GM18502 (cell line): Measurements from ENCODE around the gene C3orf20.
"Not testable (repeated sequence)": the region's sequence is repeated elsewhere in the genome, so short reads cannot be mapped to it uniquely, and the experiment has no call there.

Experiments used
- ATAC-seq: cut with Tn5 transposase; IDR thresholded peaks from one replicate; pipeline ENCODE4 v1.9.1; 2021; ENCODE audit warnings: mild to moderate bottlenecking; ENCODE audit not compliant: unreplicated experiment, poor library complexity

Gene C3orf20

GRCh38 chr3:14805961-14806537 lies 131.1 kb downstream of the C3orf20 start:
- ATAC-seq: no peak

DNA sequence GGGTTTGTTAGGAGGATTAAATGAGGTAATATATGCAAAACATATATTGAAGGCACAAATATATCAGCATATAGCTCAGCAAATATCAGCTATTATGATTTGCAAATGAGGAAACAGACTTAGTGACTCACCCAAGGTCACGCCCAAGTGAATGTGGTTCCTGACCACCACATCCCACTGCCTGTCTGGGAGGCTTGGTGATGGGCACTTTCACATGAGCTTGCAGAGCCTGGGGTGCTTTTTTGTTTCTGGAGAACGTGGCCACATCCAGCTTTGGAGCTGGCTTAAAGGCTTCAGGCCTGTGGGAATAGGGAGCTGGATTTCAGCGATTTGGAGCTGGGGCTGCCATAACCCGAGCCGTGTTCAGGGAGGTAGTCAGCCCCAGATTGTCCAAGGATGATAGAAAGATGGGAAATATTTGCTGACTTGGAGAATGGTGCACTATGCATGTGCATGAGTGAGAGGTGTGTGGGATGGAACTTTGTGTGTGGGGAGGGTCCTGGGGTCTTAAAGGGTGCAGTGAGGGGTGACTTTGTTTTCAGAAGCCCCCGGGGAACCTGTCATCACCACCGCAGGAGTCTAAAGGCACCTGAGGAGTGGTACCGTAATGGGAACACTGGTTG lies 131.8 kb downstream of the C3orf20 start:
- ATAC-seq: no peak

- ATAC-seq: no peak
These were observed 133.1 kb downstream of the C3orf20 start for GRCh38 chr3:14808025-14808424.

DNA sequence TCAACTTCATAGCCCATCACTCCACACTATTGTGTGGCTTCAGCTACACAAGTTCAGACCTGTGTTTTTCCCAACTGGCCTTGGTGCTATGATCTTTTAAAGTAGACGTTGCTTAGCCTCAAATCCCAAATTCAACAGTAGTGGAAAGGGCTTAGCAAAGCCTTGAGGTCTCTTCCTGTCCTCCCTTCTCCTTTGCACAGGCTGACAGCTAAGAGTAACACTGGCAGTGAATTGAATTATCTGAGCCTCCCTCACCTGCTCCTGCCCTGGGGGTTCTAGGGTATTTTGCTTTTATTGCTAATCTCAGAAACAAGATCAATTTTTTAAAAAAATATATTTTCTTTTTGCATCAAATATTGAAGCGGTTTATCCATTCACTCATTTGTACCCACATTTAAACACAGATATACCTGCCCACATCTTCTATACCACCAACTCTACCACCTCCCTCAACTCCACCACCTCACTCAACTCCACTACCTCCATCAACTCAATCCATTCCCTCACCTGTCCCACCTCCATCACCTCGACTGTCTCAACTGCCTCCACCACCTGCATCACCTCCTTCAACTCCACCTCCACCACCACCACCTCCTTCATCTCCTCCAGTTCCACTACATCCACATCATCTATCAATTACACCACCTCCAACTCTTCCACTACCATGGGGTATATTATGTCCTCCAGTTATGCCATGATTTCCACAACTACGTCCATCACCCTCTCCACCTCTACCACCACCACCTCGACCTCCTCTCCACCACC lies 133.7 kb downstream of the C3orf20 start:
- no peak for ATAC-seq

DNA sequence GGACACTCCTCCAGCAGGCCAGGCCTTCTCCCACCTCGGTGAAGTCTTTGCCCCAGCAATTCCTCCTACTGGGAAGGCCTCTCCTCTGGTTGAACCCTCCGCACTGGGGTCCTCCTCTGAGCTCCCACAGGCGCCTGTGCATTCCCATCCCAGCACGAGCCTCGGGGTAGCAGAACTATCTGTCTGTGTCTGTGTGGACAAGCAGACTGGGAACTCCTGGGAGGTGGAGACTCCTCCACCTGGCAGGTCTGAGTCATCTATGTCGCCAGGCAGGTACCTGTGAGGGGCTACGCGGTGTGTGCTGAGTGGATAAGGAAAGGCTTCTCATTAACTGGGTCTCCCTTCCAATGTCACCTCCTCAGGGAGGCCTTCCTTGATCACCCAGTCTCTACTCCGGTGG lies 134.7 kb downstream of the C3orf20 start:
- not testable (repeated sequence) for ATAC-seq

GRCh38 chr3:14810070-14810791 lies 135.3 kb downstream of the C3orf20 start:
- ATAC-seq: no peak

DNA sequence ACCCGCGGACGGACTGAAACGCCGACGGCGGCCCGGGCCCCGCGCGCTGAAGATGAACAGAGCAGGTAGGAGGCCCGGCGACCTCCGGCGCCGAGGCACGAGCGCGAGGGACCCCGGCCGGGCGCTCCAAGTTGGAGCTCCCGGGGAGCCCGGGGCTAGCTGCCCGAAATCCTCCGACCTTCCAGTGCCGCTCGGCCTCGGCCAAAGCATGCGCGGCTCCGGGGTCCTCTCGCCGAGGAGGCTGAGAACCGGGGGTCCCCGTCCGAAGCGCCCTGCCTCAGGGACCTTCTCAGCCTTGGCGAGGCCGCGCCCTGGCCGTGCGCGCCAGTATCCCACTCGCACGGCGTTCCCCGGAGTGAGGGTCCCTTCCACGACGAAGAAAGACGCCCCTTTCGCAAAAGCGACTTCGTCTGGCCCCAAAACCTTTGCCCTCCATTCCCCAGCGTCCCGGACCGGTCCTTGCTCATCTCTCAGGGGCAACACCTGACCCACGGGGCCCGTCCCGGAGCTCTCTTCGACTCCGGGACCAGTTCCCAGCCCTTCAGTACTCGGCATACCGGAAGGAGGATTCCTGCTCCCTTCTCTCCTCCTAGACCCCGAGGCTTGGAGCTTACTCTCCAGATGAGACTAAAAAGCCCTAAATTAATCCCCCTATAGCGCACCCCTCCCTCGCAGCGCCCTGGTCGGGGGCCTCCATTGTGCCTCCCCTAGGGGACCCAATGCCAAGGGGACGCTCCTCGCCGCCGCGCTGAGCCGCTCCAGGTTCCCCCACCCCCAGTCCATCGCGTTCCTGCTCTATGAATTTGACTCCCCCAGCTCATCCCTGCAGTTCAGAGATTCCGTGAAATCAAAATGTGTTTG lies 136.1 kb downstream of the C3orf20 start:
- no peak for ATAC-seq

DNA sequence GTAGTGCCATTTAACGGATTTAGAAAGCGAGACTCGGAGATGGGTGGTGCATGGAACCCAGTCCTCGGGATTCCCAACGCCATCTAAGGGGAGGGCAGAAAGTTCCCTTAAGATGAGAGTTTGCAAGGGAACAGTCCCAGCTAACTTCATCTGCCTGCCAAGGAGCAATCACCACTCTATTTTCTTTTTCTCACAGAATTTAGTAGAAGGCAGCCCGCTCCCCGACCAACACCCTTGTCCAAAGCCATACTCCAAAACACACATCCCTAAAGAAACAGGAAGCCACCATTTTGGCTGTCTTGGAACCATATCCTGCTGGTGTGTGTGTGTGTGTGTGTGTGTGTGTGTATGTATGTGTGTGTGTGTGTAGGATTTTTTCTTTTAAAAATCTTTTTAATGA lies 136.7 kb downstream of the C3orf20 start:
- no peak for ATAC-seq

- no peak for ATAC-seq
These were observed 137.4 kb downstream of the C3orf20 start for GRCh38 chr3:14812196-14812790.

DNA sequence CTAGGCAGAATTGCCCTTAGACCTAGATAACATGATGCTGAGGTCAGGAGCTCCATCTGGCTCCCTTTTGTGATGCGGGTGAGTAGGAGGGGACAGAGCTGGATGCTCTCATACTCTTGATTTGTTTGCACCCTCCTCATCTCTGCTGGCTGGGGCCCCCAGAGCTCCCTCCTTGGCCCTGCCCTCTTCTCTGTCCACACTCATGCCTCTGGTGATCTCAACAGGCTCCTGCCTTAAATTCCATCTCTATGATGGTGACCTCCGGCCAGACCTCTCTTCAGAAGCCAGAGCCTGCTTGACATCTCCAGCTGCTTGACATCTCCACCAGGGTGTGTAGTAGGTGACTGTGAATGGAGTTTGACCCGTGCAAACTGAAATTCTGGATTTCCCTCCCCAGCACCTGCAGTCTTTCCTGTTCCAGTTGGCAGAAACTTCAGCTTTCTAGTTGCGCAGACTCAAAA lies 139.5 kb downstream of the C3orf20 start:
- ATAC-seq: no peak

DNA sequence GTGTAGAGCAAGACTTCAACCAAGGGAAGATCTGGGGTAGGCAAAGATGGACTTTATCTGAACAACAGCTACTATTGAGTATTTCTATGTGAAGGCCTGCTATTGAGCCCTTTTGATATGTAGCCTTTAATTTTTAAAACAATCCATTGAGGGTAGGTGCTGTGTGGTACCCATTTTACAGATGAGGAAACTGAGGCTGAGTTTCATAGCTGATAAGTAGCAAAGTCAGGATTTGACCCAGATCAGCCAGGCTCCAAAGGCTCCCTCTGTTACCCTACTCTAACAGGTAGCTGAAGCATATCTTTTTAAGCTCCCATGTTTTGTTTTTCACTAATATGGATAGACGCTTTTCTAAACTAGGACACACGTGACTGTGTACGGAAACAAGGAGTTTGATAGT lies 141.4 kb downstream of the C3orf20 start:
- ATAC-seq: no peak

DNA sequence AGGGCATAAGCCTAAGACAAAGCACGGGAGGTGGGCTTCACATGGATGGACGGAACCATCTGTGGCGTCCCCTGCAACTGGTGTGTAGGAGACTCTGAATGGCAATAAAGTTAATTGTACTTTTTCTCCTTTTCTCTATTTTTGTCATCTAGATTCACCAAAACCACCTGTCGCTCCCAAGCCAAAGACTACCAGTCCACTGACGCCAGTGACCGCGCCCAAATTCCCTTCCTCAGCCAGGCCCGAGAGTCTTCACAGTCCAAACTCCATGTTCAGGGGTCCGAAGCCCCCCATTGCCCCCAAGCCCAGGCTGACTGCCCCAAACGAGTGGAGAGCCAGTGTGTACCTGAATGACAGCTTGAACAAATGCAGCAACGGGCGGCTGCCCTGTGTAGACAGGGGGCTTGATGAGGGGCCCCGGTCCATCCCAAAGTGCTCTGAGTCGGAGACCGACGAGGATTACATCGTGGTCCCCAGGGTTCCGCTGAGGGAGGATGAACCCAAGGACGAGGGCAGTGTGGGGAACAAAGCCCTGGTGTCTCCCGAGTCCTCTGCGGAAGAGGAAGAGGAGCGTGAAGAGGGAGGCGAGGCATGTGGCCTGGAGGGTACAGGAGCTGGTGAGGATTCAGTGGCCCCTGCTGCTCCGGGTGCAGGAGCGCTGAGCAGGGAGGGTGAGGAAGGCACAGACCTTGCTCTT lies 144.0 kb downstream of the C3orf20 start, which contains the start of gene FGD5:
Gene FGD5 (plus strand): TSS at position 159 of the 697 bp plus-strand sequence. CDS start 110 bp downstream, at position 269.
- no peak for ATAC-seq

GRCh38 chr3:14819671-14820070 lies 144.7 kb downstream of the C3orf20 start:
- ATAC-seq: no peak

GRCh38 chr3:14820156-14820555 lies 145.2 kb downstream of the C3orf20 start:
- no peak for ATAC-seq

- ATAC-seq: no peak
These were observed 146.2 kb downstream of the C3orf20 start for GRCh38 chr3:14821151-14821550.

- no peak for ATAC-seq
These were observed 147.2 kb downstream of the C3orf20 start for GRCh38 chr3:14822134-14822533.
